T follicular helper cell (primary cell): ENCODE measurements around the gene KLK3.

Source experiments
- DNase-seq: peaks from one replicate; pipeline ENCODE4 v3.0.0-alpha.2; 2020; ENCODE audit warnings: low read depth

The KLK3 gene

GRCh38 chr19:50831026-50831396, 23.7 kb upstream of the KLK3 start:
- DNase-seq, result no peak

- no peak for DNase-seq
Measured at GRCh38 chr19:50832666-50833065, 22.0 kb upstream of the KLK3 start.

- no peak for DNase-seq
Measured at GRCh38 chr19:50833117-50833801, 21.5 kb upstream of the KLK3 start, which contains the start of gene KLK15. KLK15 (minus strand) TSS chr19:50833574; CDS start chr19:50831492, 2,082 bp downstream.

- no peak for DNase-seq
Measured at GRCh38 chr19:50833802-50834167, 20.9 kb upstream of the KLK3 start.

GRCh38 chr19:50835103-50835784, 19.5 kb upstream of the KLK3 start:
- no peak for DNase-seq

GRCh38 chr19:50835785-50836542, 18.8 kb upstream of the KLK3 start:
- peak; percentile 40 for DNase-seq

- DNase-seq, result no peak
Measured at GRCh38 chr19:50836543-50837195, 18.0 kb upstream of the KLK3 start.

- DNase-seq, result no peak
Measured at GRCh38 chr19:50837300-50837699, 17.4 kb upstream of the KLK3 start.

- DNase-seq, result no peak
Measured at GRCh38 chr19:50838239-50838638, 16.5 kb upstream of the KLK3 start.

GRCh38 chr19:50839712-50840655, 14.7 kb upstream of the KLK3 start:
- DNase-seq, result no peak

- no peak for DNase-seq
Measured at GRCh38 chr19:50842130-50842529, 12.6 kb upstream of the KLK3 start.

GRCh38 chr19:50843205-50843604, 11.5 kb upstream of the KLK3 start:
- no peak for DNase-seq

- DNase-seq, result no peak
Measured at GRCh38 chr19:50843701-50844221, 11.0 kb upstream of the KLK3 start.

- DNase-seq, result no peak
Measured at GRCh38 chr19:50844296-50844935, 10.3 kb upstream of the KLK3 start.

- DNase-seq, result no peak
Measured at GRCh38 chr19:50850738-50851137, 4.0 kb upstream of the KLK3 start.

- no peak for DNase-seq
Measured at GRCh38 chr19:50851620-50852019, 3.1 kb upstream of the KLK3 start.

- DNase-seq, result no peak
Measured at GRCh38 chr19:50857366-50857765, 2.7 kb downstream of the KLK3 start.

- DNase-seq, result no peak
Measured at GRCh38 chr19:50858886-50859285, 4.2 kb downstream of the KLK3 start.

GRCh38 chr19:50859849-50860248, 5.1 kb downstream of the KLK3 start:
- no peak for DNase-seq

- no peak for DNase-seq
Measured at GRCh38 chr19:50861010-50861409, 6.3 kb downstream of the KLK3 start.
